Endothelial cell of umbilical vein (primary cell): ENCODE results near the gene DAAM1. TPM values are rescaled to one million over a fixed set of nuclear protein-coding genes. Genes with fewer than 3 reads are reported as not detected.

Source experiments
- BruUV-seq: library from RNA; stranded (reverse); fragments of 400-500 nt; replicated peaks from 2 replicates; lab custom pipeline; 2021; lab: Mats Ljungman, UMichigan
- CTCF ChIA-PET: fragments of 300-600, 350-600 bp; sonication (Branson Sonifier 250); formaldehyde crosslinking; loops from one replicate; lab custom pipeline; 2021; ENCODE audit warnings: antibody characterized with exemption, inconsistent platforms; lab: Charles Lee
- POLR2A ChIA-PET: fragments of 300-600, 350-600 bp; sonication (Branson Sonifier 250); formaldehyde crosslinking; loops from one replicate; lab custom pipeline; 2021; ENCODE audit warnings: antibody characterized with exemption, inconsistent platforms; lab: Charles Lee
- DNase-seq: peaks from one replicate; pipeline ENCODE4 v3.0.0-alpha.2; 2011; ENCODE audit warnings: low read depth, low spot score
- FAIRE-seq: peaks from 2 replicates; lab custom pipeline; 2011; peaks lifted over from hg19 to GRCh38; lab: Jason Lieb, UNC
- H2AFZ ChIP-seq: 2 replicates; pipeline ENCODE4 v1.6.0; 2012; ENCODE audit warnings: low read depth, low read length, control low read depth, inconsistent platforms
- H3K27ac ChIP-seq: 2 replicates; pipeline ENCODE4 v1.5.1; 2011; ENCODE audit warnings: low read depth, mild to moderate bottlenecking, control low read depth, low read length, moderate library complexity; ENCODE audit not compliant: insufficient read depth
- H3K27me3 ChIP-seq, 2 experiments: 2 replicates each; pipeline versions ENCODE4 v1.6.0 to v1.6.1; 2011; ENCODE audit warnings: low read length in 2 of 2, mixed read lengths in 1 of 2; ENCODE audit not compliant: control insufficient read depth in 2 of 2, insufficient read depth in 2 of 2
- H3K36me3 ChIP-seq, 2 experiments: 2 replicates in 1 of 2; 3 replicates in 1 of 2; pipeline ENCODE4 v1.5.1; 2011; ENCODE audit warnings: low read length in 2 of 2, mild to moderate bottlenecking in 1 of 2, moderate library complexity in 1 of 2; ENCODE audit not compliant: control insufficient read depth in 2 of 2, insufficient read depth in 2 of 2; ENCODE audit errors: extremely low read depth in 1 of 2
- H3K4me1 ChIP-seq: 3 replicates; pipeline ENCODE4 v1.5.1; 2011; ENCODE audit warnings: mild to moderate bottlenecking, low read length; ENCODE audit not compliant: control insufficient read depth, insufficient read depth; ENCODE audit errors: extremely low read depth
- H3K4me2 ChIP-seq: 2 replicates; pipeline ENCODE4 v1.6.1; 2011; ENCODE audit warnings: low read length, control low read depth, mixed read lengths; ENCODE audit not compliant: insufficient read depth
- H3K4me3 ChIP-seq, 3 experiments: fragments of 200-600 bp in 1 of 3; sonication (generic), shearing (Covaris generic) in 1 of 3; replicated peaks in 1 of 3; 2 replicates each; pipeline ENCODE4 v1.5.1; 2011 to 2016; ENCODE audit warnings: control low read depth in 3 of 3, low read length in 3 of 3, mild to moderate bottlenecking in 2 of 3, inconsistent platforms in 1 of 3, low read depth in 1 of 3, moderate library complexity in 1 of 3; ENCODE audit not compliant: insufficient read depth in 1 of 3
- H3K79me2 ChIP-seq: 2 replicates; pipeline ENCODE4 v1.6.0; 2012; ENCODE audit warnings: low read length, inconsistent platforms; ENCODE audit not compliant: control insufficient read depth, insufficient read depth
- H3K9ac ChIP-seq: replicated peaks from 2 replicates; pipeline ENCODE3; 2011; ENCODE audit warnings: low read length, control low read depth; ENCODE audit not compliant: insufficient read depth; ENCODE audit errors: extremely low read depth
- H3K9me1 ChIP-seq: replicated peaks from 3 replicates; pipeline ENCODE4 v1.6.0; 2011; ENCODE audit warnings: mild to moderate bottlenecking, low read length; ENCODE audit not compliant: control insufficient read depth, insufficient read depth; ENCODE audit errors: extremely low read depth
- H3K9me3 ChIP-seq: replicated peaks from 2 replicates; pipeline ENCODE4 v1.5.1; 2012; ENCODE audit warnings: low read length, inconsistent platforms; ENCODE audit not compliant: control insufficient read depth, insufficient read depth
- H4K20me1 ChIP-seq: replicated peaks from 2 replicates; pipeline ENCODE3; 2011; ENCODE audit warnings: mild to moderate bottlenecking, low read length; ENCODE audit not compliant: control insufficient read depth, insufficient read depth; ENCODE audit errors: extremely low read depth
- dilution Hi-C: fragments of 300-500 bp; cut with MboI; formaldehyde crosslinking; loops from one replicate; pipeline ENCODE4 v1.15.0; 2019; ENCODE audit warnings: low sequenced_read_pairs; ENCODE audit not compliant: extremely low pct_ligation_motif_present
- intact Hi-C: fragments of 100-400 bp; cut with micrococcal nuclease; formaldehyde crosslinking; loops from one replicate; pipeline ENCODE4 v1.10.0; 2022
- polyA plus RNA-seq, 4 experiments: library from polyadenylated mRNA; depleted of rRNA in 3 of 4; stranded (reverse) in 3 of 4; unstranded in 1 of 4; fragments of >200 nt; gene quantifications; 2 replicates each; pipeline versions ENCODE4 v1.2.1 to v1.2.3, GENCODE V29; 2011 to 2012; ENCODE audit warnings: missing spikeins in 1 of 4
- total RNA-seq: library from RNA; stranded (reverse); gene quantifications from 2 replicates; pipeline ENCODE4 v1.2.3, GENCODE V29; 2021
- TF ChIP-seq, protein P1 (sequence below), 2 donors: IDR thresholded peaks; 1 replicate in 1 of 2; 2 replicates in 1 of 2; pipeline ENCODE4 v1.5.1; 2011; ENCODE audit warnings: low read length in 2 of 2, mild to moderate bottlenecking in 2 of 2, moderate library complexity in 2 of 2, control low read depth in 1 of 2, inconsistent platforms in 1 of 2, low read depth in 1 of 2; ENCODE audit not compliant: insufficient read depth in 1 of 2; ENCODE audit errors: extremely low read depth in 1 of 2

Gene DAAM1
- total and polyA plus RNA-seq, 2 donors (not counting 3 experiments of a cell fraction or from before 2014, with no cell fraction given) = 10.2 to 25.3 TPM

- DNase-seq = no peak
- Histone ChIP-seq H3K27ac (no peak overlapping the region), H3K79me2 (no peaks in the 10 kb centered on the region), H3K9ac (no peak overlapping the region), H2AFZ (no peak overlapping the region), H3K9me3 (no peaks in the 10 kb centered on the region), H3K27me3 (no peaks in the 10 kb centered on the region), H4K20me1 (no peaks in the 10 kb centered on the region), H3K4me1 (peaks cover 21% of the 10 kb centered on the region), H3K4me3 (no peak overlapping the region), H3K9me1 (no peaks in the 10 kb centered on the region), H3K36me3 (peaks cover 0 to 4% of the 10 kb centered on the region in 2 experiments), H3K4me2 (no peak overlapping the region)
- intact Hi-C loops (no loop called here), dilution Hi-C loops (no loop called here)
- ChIA-PET POLR2A (no interaction called here), CTCF (interaction anchor here (2.1 kb wide), 1 partner anchor 215 kb away, joined by 4 read pairs; no protein-coding TSS in a partner anchor)
- TF ChIP-seq, protein P1, sequence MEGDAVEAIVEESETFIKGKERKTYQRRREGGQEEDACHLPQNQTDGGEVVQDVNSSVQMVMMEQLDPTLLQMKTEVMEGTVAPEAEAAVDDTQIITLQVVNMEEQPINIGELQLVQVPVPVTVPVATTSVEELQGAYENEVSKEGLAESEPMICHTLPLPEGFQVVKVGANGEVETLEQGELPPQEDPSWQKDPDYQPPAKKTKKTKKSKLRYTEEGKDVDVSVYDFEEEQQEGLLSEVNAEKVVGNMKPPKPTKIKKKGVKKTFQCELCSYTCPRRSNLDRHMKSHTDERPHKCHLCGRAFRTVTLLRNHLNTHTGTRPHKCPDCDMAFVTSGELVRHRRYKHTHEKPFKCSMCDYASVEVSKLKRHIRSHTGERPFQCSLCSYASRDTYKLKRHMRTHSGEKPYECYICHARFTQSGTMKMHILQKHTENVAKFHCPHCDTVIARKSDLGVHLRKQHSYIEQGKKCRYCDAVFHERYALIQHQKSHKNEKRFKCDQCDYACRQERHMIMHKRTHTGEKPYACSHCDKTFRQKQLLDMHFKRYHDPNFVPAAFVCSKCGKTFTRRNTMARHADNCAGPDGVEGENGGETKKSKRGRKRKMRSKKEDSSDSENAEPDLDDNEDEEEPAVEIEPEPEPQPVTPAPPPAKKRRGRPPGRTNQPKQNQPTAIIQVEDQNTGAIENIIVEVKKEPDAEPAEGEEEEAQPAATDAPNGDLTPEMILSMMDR (IDR thresholded peaks at IDR 0.05; ENCODE audit: extremely low read depth in 1 of 2, insufficient read depth in 1 of 2, low read depth in 1 of 2, low read length in 2 of 2) = no peak
- FAIRE-seq = no peak
- no TSS peak for BruUV-seq
These were observed 156.4 kb downstream of the DAAM1 start for GRCh38 chr14:59344691-59345455.

GRCh38 chr14:59346329-59346728 lies 157.9 kb downstream of the DAAM1 start:
- intact Hi-C loops = no loop called here
- TF ChIP-seq, protein P1 (IDR thresholded peaks at IDR 0.05; ENCODE audit: extremely low read depth in 1 of 2, insufficient read depth in 1 of 2, low read depth in 1 of 2, low read length in 2 of 2) = no peak
- no peaks in the 10 kb centered on the region for H3K9me3 ChIP-seq
- no peaks in the 10 kb centered on the region for H3K27me3 ChIP-seq
- DNase-seq = no peak
- CTCF ChIA-PET = no interaction called here
- no peak overlapping the region for H2AFZ ChIP-seq
- H3K4me3 ChIP-seq = no peak overlapping the region
- dilution Hi-C loops = no loop called here
- no peak for FAIRE-seq
- peaks cover 21% of the 10 kb centered on the region for H3K4me1 ChIP-seq
- no peak overlapping the region for H3K27ac ChIP-seq
- no peaks in the 10 kb centered on the region for H4K20me1 ChIP-seq
- no peak overlapping the region for H3K9ac ChIP-seq
- no TSS peak for BruUV-seq
- POLR2A ChIA-PET = no interaction called here
- H3K9me1 ChIP-seq = no peaks in the 10 kb centered on the region
- peaks cover 2 to 4% of the 10 kb centered on the region in 2 experiments for H3K36me3 ChIP-seq
- no peak overlapping the region for H3K4me2 ChIP-seq
- H3K79me2 ChIP-seq = no peaks in the 10 kb centered on the region
